A549 (cell line): ENCODE results near the gene MBOAT2. TPM values are rescaled to one million over a fixed set of nuclear protein-coding genes. Genes with fewer than 3 reads are reported as not detected.

Experiments
- ATAC-seq, 2 experiments: fragments of 200-7000 bp in 1 of 2; fragments of >200 bp in 1 of 2; cut with Nextera tagmentation in 1 of 2; cut with Tn5 transposase in 1 of 2; 3 replicates each; pipeline versions ENCODE4 v1.8.0 to v1.9.1; 2018 to 2020; ENCODE audit warnings: mild to moderate bottlenecking in 1 of 2, moderate library complexity in 1 of 2
- CTCF ChIA-PET: fragments of 300-600 bp; sonication (Branson Sonifier 250); formaldehyde crosslinking; extraction: SDS; loops from one replicate; lab custom pipeline; 2021; ENCODE audit warnings: antibody characterized with exemption, inconsistent platforms; lab: Yijun Ruan, JAX
- POLR2A ChIA-PET: fragments of 350-600 bp; formaldehyde crosslinking; extraction: SDS; loops from one replicate; lab custom pipeline; 2021; ENCODE audit warnings: antibody characterized with exemption, inconsistent platforms; lab: Yijun Ruan, JAX
- DNase-seq, 2 experiments: peaks; one replicate each; pipeline versions ENCODE4 v3.0.0 to v3.0.0-alpha.2; 2011 to 2016; ENCODE audit warnings: low read depth in 1 of 2, low spot score in 1 of 2
- FAIRE-seq: peaks from 2 replicates; lab custom pipeline; 2011; peaks lifted over from hg19 to GRCh38; lab: Jason Lieb, UNC
- H3K27ac ChIP-seq, 2 experiments: fragments of >200 bp; sonication (Bioruptor Twin); formaldehyde crosslinking; 3 replicates each; pipeline ENCODE4 v1.5.1; 2016 to 2017
- H3K4me1 ChIP-seq: fragments of >200 bp; sonication (Bioruptor Twin); formaldehyde crosslinking; 3 replicates; pipeline ENCODE4 v1.6.1; 2016
- H3K4me2 ChIP-seq: fragments of >200 bp; sonication (Bioruptor Twin); formaldehyde crosslinking; 3 replicates; pipeline ENCODE4 v1.6.1; 2016
- H3K4me3 ChIP-seq: fragments of >200 bp; sonication (Bioruptor Twin); formaldehyde crosslinking; 3 replicates; pipeline ENCODE4 v1.5.1; 2016
- H3K9me3 ChIP-seq: fragments of >200 bp; sonication (Bioruptor Twin); formaldehyde crosslinking; 3 replicates; pipeline ENCODE4 v1.6.1; 2016
- CBX2 ChIP-seq: fragments of 200-600 bp; sonication (generic); IDR thresholded peaks from 2 replicates; pipeline ENCODE4 v1.6.1; 2016; ENCODE audit warnings: low read depth, mild to moderate bottlenecking, borderline replicate concordance
- CEBPB ChIP-seq, 2 experiments: fragments of >200 bp in 1 of 2; sonication (Bioruptor Twin) in 1 of 2; formaldehyde crosslinking in 1 of 2; IDR thresholded peaks; 2 replicates each; pipeline ENCODE4 v1.6.1; 2012 to 2016
- CHD4 ChIP-seq: fragments of 200-600 bp; sonication (generic); IDR thresholded peaks from 2 replicates; pipeline ENCODE4 v1.6.1; 2016; ENCODE audit warnings: antibody characterized with exemption, mild to moderate bottlenecking, borderline replicate concordance
- EHF ChIP-seq: fragments of 250-450 bp; sonication (Bioruptor Pico); IDR thresholded peaks from 2 replicates; pipeline ENCODE4 v1.5.0; 2020; ENCODE audit warnings: mild to moderate bottlenecking
- EP300 ChIP-seq, 2 experiments: fragments of >200 bp; sonication (Bioruptor Twin); formaldehyde crosslinking; IDR thresholded peaks; 2 replicates in 1 of 2; 3 replicates in 1 of 2; pipeline ENCODE4 v1.6.1; 2016 to 2017
- FOSL2 ChIP-seq, 2 experiments: fragments of 450-650 bp in 1 of 2; fragments of >200 bp in 1 of 2; sonication (Bioruptor Twin) in 1 of 2; formaldehyde crosslinking; IDR thresholded peaks; 2 replicates each; pipeline versions ENCODE4 v1.5.0 to v1.6.1; 2016 to 2020; ENCODE audit warnings: mild to moderate bottlenecking in 1 of 2, moderate library complexity in 1 of 2
- GATA3 ChIP-seq: IDR thresholded peaks from 2 replicates; pipeline ENCODE4 v1.6.1; 2012; ENCODE audit warnings: borderline replicate concordance
- HEYL ChIP-seq: fragments of 250-450 bp; sonication (Bioruptor Pico); IDR thresholded peaks from 2 replicates; pipeline ENCODE4 v1.8.0; 2021; ENCODE audit warnings: mild to moderate bottlenecking, moderate library complexity
- JUN ChIP-seq, 2 experiments: fragments of >200 bp; sonication (Bioruptor Twin); formaldehyde crosslinking; IDR thresholded peaks; 2 replicates in 1 of 2; 3 replicates in 1 of 2; pipeline ENCODE4 v1.6.1; 2016 to 2017
- KDM1A ChIP-seq: fragments of 200-600 bp; sonication (generic); IDR thresholded peaks from 2 replicates; pipeline ENCODE4 v1.6.1; 2016; ENCODE audit warnings: low read depth, mild to moderate bottlenecking
- MAZ ChIP-seq: fragments of 150-350 bp; IDR thresholded peaks from 2 replicates; pipeline ENCODE4 v1.6.1; 2014; ENCODE audit warnings: antibody characterized with exemption, low read depth, low read length, borderline replicate concordance
- RNF2 ChIP-seq: fragments of 200-600 bp; sonication (generic); IDR thresholded peaks from 2 replicates; pipeline ENCODE4 v1.6.1; 2016; ENCODE audit warnings: low read depth, mild to moderate bottlenecking, antibody characterized with exemption, moderate library complexity, borderline replicate concordance
- SREBF2 ChIP-seq: fragments of 450-650 bp; IDR thresholded peaks from 2 replicates; pipeline ENCODE4 v1.6.1; 2014; ENCODE audit warnings: mild to moderate bottlenecking, moderate library complexity
- TFCP2L1 ChIP-seq: fragments of 250-450 bp; sonication (Bioruptor Pico); IDR thresholded peaks from 2 replicates; pipeline ENCODE4 v1.5.0; 2021; ENCODE audit warnings: mild to moderate bottlenecking
- ZNF302 ChIP-seq: fragments of 250-450 bp; sonication (Bioruptor Pico); IDR thresholded peaks from 2 replicates; pipeline ENCODE4 v1.9.0; 2021; ENCODE audit warnings: inconsistent platforms, mild to moderate bottlenecking, moderate library complexity
- ZSCAN20 ChIP-seq: fragments of 250-450 bp; sonication (Bioruptor Pico); IDR thresholded peaks from 2 replicates; pipeline ENCODE4 v1.8.0; 2022; ENCODE audit warnings: mild to moderate bottlenecking, moderate library complexity
- WGBS: methylation state at CpG from one replicate; pipeline ENCODE4 v1.1.6; 2017; ENCODE audit errors: missing lambda C conversion rate; 5-methylcytosine and 5-hydroxymethylcytosine counted together
- polyA plus RNA-seq, 4 experiments: library from polyadenylated mRNA; depleted of rRNA in 3 of 4; stranded (reverse); fragments of >200 nt; fragmentation: RNase III in 1 of 4; extraction: RNeasy Plus Mini Kit Qiagen cat#74134 plus additional on column Dnase treatment in 1 of 4; gene quantifications; 2 replicates in 3 of 4; 3 replicates in 1 of 4; pipeline ENCODE4 v1.2.3, GENCODE V29; 2011 to 2017
- TF ChIP-seq, protein P1 (sequence below): IDR thresholded peaks from 2 replicates; pipeline ENCODE4 v1.6.1; 2012; ENCODE audit warnings: low read depth, borderline replicate concordance
- TF ChIP-seq, protein P2 (sequence below): fragments of >200 bp; sonication (Bioruptor Twin); formaldehyde crosslinking; IDR thresholded peaks from 2 replicates; pipeline ENCODE4 v1.6.1; 2016
- TF ChIP-seq, protein P3 (sequence below): fragments of 250-450 bp; sonication (Bioruptor Pico); IDR thresholded peaks from 2 replicates; pipeline ENCODE4 v1.5.0; 2021; ENCODE audit warnings: mild to moderate bottlenecking, moderate library complexity, borderline replicate concordance
- TF ChIP-seq, protein P4 (sequence below): fragments of >200 bp; sonication (Bioruptor Twin); formaldehyde crosslinking; IDR thresholded peaks from 3 replicates; pipeline ENCODE4 v1.5.1; 2016
- TF ChIP-seq, protein P5 (sequence below): fragments of 150-350 bp; IDR thresholded peaks from 2 replicates; pipeline ENCODE4 v1.6.1; 2014; ENCODE audit warnings: low read depth, mild to moderate bottlenecking, low read length
- TF ChIP-seq, protein P6 (sequence below): fragments of >200 bp; sonication (Bioruptor Twin); formaldehyde crosslinking; IDR thresholded peaks from 3 replicates; pipeline ENCODE4 v1.6.1; 2016

The MBOAT2 gene
- polyA plus RNA-seq, 2 of the 4 experiments (the other 2 are of a cell fraction): 33.1 to 33.3 TPM

DNA sequence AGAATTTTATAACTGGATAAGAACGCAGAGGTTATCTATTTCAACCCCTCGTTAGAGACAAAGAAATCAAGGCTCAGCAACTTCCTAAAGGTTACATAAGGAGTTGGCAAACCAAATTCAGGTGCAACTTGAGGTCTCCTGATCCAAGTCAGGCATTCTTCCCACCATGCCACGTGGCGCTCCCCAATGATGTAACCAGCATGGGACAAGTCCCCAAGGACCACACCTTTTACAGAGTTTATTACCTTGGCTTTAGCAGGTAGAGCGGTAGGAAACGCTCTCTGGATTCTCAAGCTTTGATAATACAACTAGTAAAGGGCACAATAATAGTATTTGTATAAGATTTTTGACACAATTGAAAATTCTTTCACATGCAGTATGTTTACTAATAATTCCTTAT, 26.7 kb upstream of the MBOAT2 start:
- Histone ChIP-seq H3K27ac (no peak overlapping the region), H3K4me3 (no peak overlapping the region), H3K4me2 (no peak overlapping the region), H3K9me3 (no peaks in the 10 kb centered on the region), H3K4me1 (peaks cover 5% of the 10 kb centered on the region; the same call in 2 of the 3 replicates)
- TF ChIP-seq KDM1A: no peak
- no peak for TF ChIP-seq CEBPB (IDR thresholded peaks at IDR 0.05)
- TF ChIP-seq, protein P1, sequence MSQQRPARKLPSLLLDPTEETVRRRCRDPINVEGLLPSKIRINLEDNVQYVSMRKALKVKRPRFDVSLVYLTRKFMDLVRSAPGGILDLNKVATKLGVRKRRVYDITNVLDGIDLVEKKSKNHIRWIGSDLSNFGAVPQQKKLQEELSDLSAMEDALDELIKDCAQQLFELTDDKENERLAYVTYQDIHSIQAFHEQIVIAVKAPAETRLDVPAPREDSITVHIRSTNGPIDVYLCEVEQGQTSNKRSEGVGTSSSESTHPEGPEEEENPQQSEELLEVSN: no peak
- FAIRE-seq (no peak), DNase-seq (no peak), ATAC-seq (no peak)
- CTCF ChIA-PET: no interaction called here
- WGBS: 80% methylated on average over 6 of the region's 6 CpGs
- POLR2A ChIA-PET: no interaction called here

DNA sequence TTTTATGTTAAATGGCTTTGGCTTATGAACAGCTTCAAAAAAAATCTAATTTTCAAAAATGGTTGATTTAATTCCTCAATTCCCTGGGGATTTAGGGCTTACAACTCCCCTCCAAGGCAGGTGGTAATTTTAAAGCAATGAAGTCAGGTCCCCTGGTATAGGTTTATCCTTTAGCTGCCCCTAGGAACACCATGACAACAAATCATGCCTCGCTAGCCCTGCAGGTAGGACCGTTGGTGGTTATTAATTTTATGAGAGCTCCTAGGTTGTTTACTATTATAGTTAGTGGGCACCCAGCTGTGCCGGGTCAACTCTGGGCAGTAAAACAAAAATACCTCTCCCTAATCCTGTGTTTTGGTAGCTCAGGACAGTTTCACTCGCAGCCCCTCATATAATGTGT, 26.2 kb upstream of the MBOAT2 start:
- Histone ChIP-seq H3K4me1 (peaks cover 5% of the 10 kb centered on the region; the same call in 2 of the 3 replicates), H3K27ac (no peak overlapping the region), H3K9me3 (no peaks in the 10 kb centered on the region), H3K4me2 (no peak overlapping the region), H3K4me3 (no peak overlapping the region)
- CTCF ChIA-PET: no interaction called here
- POLR2A ChIA-PET: no interaction called here
- 41% methylated on average over 4 of the region's 4 CpGs for WGBS
- TF ChIP-seq, protein P2, sequence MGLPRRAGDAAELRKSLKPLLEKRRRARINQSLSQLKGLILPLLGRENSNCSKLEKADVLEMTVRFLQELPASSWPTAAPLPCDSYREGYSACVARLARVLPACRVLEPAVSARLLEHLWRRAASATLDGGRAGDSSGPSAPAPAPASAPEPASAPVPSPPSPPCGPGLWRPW: no peak
- TF ChIP-seq, protein P3, sequence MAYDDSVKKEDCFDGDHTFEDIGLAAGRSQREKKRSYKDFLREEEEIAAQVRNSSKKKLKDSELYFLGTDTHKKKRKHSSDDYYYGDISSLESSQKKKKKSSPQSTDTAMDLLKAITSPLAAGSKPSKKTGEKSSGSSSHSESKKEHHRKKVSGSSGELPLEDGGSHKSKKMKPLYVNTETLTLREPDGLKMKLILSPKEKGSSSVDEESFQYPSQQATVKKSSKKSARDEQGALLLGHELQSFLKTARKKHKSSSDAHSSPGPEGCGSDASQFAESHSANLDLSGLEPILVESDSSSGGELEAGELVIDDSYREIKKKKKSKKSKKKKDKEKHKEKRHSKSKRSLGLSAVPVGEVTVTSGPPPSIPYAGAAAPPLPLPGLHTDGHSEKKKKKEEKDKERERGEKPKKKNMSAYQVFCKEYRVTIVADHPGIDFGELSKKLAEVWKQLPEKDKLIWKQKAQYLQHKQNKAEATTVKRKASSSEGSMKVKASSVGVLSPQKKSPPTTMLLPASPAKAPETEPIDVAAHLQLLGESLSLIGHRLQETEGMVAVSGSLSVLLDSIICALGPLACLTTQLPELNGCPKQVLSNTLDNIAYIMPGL (CRISPR knock-in tag): no peak
- TF ChIP-seq CEBPB (IDR thresholded peaks at IDR 0.05) (no peak), EHF (CRISPR knock-in tag) (no peak), KDM1A (no peak), HEYL (CRISPR knock-in tag) (no peak), EP300 (IDR thresholded peaks at IDR 0.05) (no peak), ZSCAN20 (CRISPR knock-in tag) (no peak)
- FAIRE-seq (no peak), DNase-seq (no peak), ATAC-seq (no peak)

DNA sequence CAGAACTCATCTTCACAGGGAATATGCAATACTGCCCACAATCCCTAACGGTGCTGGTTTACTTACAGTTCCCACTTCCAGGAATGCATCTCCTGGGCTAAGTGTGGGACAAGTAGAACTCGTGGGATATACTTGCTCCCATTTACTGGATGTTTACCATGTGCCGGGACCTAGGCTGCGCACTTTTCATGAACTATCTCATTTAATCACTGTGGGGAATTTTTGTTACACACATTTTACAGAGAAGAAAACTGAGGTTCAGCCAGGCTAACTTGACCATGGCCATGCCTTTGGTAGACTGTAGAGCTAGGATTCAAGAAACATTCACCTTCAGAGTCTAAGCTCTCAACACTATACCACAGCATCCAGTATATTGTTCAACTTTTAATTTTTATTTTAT, 24.4 kb upstream of the MBOAT2 start:
- DNase-seq (no peak), FAIRE-seq (no peak), ATAC-seq (no peak)
- ChIA-PET POLR2A (no interaction called here), CTCF (no interaction called here)
- no peak overlapping the region for H3K27ac ChIP-seq
- H3K4me1 ChIP-seq: peaks cover 5% of the 10 kb centered on the region; the same call in 2 of the 3 replicates
- no peak overlapping the region for H3K4me3 ChIP-seq
- 62% methylated on average over 4 of the region's 4 CpGs for WGBS
- TF ChIP-seq KDM1A: no peak
- TF ChIP-seq HEYL (CRISPR knock-in tag): no peak
- no peak for TF ChIP-seq RNF2
- TF ChIP-seq SREBF2: no peak
- TF ChIP-seq CHD4: no peak
- no peak for TF ChIP-seq MAZ
- TF ChIP-seq, protein P4, sequence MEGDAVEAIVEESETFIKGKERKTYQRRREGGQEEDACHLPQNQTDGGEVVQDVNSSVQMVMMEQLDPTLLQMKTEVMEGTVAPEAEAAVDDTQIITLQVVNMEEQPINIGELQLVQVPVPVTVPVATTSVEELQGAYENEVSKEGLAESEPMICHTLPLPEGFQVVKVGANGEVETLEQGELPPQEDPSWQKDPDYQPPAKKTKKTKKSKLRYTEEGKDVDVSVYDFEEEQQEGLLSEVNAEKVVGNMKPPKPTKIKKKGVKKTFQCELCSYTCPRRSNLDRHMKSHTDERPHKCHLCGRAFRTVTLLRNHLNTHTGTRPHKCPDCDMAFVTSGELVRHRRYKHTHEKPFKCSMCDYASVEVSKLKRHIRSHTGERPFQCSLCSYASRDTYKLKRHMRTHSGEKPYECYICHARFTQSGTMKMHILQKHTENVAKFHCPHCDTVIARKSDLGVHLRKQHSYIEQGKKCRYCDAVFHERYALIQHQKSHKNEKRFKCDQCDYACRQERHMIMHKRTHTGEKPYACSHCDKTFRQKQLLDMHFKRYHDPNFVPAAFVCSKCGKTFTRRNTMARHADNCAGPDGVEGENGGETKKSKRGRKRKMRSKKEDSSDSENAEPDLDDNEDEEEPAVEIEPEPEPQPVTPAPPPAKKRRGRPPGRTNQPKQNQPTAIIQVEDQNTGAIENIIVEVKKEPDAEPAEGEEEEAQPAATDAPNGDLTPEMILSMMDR: no peak
- TF ChIP-seq GATA3: no peak
- TF ChIP-seq, protein P2: no peak
- no peak for TF ChIP-seq TFCP2L1 (CRISPR knock-in tag)
- TF ChIP-seq FOSL2 (IDR thresholded peaks at IDR 0.05): no peak
- no peak for TF ChIP-seq FOSL2 (CRISPR knock-in tag; IDR thresholded peaks at IDR 0.05)
- TF ChIP-seq, protein P5, sequence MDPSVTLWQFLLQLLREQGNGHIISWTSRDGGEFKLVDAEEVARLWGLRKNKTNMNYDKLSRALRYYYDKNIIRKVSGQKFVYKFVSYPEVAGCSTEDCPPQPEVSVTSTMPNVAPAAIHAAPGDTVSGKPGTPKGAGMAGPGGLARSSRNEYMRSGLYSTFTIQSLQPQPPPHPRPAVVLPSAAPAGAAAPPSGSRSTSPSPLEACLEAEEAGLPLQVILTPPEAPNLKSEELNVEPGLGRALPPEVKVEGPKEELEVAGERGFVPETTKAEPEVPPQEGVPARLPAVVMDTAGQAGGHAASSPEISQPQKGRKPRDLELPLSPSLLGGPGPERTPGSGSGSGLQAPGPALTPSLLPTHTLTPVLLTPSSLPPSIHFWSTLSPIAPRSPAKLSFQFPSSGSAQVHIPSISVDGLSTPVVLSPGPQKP: no peak
- no peak for TF ChIP-seq JUN (IDR thresholded peaks at IDR 0.05)
- TF ChIP-seq ZNF302 (CRISPR knock-in tag): no peak
- no peak for TF ChIP-seq CBX2
- TF ChIP-seq, protein P6, sequence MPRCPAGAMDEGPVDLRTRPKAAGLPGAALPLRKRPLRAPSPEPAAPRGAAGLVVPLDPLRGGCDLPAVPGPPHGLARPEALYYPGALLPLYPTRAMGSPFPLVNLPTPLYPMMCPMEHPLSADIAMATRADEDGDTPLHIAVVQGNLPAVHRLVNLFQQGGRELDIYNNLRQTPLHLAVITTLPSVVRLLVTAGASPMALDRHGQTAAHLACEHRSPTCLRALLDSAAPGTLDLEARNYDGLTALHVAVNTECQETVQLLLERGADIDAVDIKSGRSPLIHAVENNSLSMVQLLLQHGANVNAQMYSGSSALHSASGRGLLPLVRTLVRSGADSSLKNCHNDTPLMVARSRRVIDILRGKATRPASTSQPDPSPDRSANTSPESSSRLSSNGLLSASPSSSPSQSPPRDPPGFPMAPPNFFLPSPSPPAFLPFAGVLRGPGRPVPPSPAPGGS: no peak
- no peaks in the 10 kb centered on the region for H3K9me3 ChIP-seq
- H3K4me2 ChIP-seq: no peak overlapping the region
